Measurements from ENCODE around the gene ADCY3.

The ADCY3 gene

GRCh38 chr2:24872344-24873115 lies 47.5 kb downstream of the ADCY3 start:
- DNase-seq: no peak

- no peak for DNase-seq
Observed at GRCh38 chr2:24871852-24872333, 48.1 kb downstream of the ADCY3 start.

GRCh38 chr2:24870891-24871705 lies 48.9 kb downstream of the ADCY3 start:
- no peak for DNase-seq

- DNase-seq: no peak
Observed at GRCh38 chr2:24870440-24870839, 49.6 kb downstream of the ADCY3 start.

- no peak for DNase-seq
Observed at GRCh38 chr2:24866946-24867345, 53.1 kb downstream of the ADCY3 start.

DNA sequence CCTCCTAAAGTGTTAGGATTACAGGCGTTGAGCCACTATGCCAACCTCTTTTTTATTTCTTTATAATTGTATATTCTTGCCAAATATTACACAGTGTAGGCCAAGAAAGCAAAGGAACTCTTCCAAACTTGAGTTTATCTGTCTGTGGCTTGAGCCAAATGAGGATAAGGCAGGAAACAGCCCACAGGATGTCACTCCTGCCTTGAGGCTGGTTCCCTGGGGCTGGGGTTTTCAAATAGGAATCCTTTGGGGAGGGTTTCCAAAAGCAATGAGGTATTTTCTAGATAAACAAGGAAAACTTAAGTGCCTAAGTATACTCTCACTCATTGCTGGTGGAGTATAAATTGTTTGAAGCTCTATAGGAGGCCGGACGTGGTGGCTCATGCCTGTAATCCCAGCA lies 56.4 kb downstream of the ADCY3 start:
- DNase-seq: no peak

GRCh38 chr2:24861500-24861899 lies 58.5 kb downstream of the ADCY3 start:
- no peak for DNase-seq

DNA sequence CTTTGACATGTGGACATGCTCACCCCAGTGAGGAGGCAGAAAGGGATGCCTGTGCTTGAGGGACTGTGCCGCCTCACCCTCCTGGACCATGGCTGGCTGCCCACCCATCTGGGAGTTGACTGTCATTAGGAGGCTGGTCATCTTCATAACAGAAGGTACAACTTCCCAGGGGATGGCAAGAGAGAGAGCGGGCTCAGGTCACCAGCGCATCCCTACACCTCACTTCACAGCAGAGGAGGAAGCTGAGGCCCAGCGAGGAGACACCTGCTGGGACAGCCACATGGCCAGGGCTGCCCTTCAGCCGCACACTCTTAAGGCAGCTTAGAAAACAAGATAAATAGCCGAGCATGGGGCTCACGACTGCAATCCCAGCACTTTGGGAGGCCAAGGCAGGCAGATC lies 59.4 kb downstream of the ADCY3 start:
- DNase-seq: no peak

DNA sequence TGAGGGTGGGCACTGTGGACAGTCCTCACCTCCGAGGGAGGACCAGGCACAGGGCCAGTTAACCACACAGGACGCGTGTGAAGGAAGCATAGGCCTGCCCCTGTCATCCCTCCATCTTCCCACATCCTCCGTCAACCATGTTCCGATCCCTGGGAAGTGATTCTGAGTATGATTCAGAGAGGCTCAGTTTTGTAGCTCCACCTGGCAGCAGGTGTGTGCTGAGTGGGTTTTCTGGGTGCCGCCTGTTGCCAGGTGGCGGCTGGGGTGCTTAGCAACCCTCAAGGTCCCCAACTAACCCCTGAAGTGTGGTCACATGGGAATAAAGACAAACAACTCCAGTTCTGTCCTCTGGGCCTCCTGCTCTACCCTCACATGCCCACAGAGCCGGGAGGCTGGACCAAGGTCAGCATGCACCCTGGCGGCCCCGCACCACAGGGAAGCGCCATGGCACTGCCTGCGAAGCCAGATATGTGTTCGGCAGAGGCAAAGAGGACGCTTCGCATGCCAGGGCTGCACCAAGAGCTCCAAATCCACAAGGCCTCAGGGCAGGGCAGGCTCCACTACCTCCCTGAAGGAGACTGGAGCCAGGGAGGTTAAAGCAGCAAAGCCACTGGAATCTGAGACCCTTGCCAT lies 60.0 kb downstream of the ADCY3 start:
- no peak for DNase-seq

DNA sequence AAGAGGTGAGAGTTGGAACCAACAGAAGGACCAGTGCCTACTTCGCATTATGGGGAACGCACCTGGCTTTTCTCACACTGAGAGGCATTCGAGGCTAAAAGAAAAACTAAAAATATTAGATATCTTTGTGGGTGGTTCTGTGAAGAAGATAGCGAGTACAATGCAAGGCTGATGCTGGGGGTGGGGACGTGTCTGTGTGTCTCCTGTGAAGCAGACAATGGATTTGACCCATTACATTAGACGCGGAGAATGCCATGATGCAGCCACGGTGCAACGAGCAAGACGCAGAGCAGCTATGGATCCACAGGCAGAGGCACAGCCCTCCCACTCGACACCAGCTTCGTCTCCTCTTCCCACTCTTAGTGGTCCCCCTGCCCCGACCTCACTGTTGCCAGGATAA lies 61.0 kb downstream of the ADCY3 start:
- DNase-seq: no peak

- no peak for DNase-seq
Observed at GRCh38 chr2:24857746-24858145, 62.3 kb downstream of the ADCY3 start.

GRCh38 chr2:24856791-24857211 lies 63.2 kb downstream of the ADCY3 start:
- DNase-seq: no peak

- no peak for DNase-seq
Observed at GRCh38 chr2:24855726-24856125, 64.3 kb downstream of the ADCY3 start.

DNA sequence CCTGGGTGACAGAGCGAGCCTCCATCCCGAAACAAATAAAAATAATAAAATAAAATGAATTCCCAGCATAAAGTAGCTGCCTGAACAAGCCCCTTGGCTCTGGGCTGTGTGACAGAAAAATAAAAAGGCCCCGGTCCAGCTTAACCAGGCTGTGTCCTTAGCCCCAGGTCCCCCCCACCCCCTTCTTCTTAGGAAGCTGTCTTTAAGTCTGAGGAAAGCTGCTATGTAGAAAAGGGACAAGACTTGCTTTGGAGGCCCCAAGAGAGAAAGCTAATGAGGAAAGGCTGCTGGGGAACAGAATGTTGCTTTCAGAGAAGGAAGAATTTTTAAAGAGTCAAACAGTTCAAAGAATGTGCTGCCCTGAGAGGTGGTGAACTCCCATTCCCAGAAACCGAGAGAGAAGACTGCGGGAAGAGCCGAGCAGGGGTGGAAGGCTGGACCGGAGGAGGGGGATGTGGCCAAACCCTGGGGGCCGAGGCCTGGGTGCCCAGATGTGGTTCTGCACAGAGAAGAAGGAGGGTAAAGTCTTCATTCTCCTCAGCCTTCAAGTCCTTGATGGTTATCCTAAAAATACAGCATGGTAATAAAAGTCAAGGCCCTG lies 64.9 kb downstream of the ADCY3 start:
- no peak for DNase-seq

- DNase-seq: no peak
Observed at GRCh38 chr2:24853996-24854395, 66.0 kb downstream of the ADCY3 start.

DNA sequence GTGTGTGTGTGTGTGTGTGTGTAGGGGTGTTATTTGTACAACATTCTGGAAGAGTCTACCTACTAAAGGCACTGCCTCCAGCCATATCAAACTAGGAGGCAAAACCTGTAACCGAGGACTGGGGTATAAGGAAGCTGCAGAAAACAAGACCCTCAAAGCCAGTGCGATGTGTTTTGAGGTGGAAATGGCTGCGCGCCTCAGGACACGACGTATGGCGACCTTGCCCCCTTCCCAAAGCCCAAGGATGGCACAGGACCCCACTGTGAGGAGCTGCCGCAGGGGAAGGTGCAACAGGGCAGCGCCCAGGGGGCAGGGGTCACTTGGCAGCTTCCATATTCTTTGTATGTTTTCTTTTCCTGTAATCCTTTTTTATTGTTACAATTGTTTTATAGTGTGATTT lies 67.0 kb downstream of the ADCY3 start:
- no peak for DNase-seq

DNA sequence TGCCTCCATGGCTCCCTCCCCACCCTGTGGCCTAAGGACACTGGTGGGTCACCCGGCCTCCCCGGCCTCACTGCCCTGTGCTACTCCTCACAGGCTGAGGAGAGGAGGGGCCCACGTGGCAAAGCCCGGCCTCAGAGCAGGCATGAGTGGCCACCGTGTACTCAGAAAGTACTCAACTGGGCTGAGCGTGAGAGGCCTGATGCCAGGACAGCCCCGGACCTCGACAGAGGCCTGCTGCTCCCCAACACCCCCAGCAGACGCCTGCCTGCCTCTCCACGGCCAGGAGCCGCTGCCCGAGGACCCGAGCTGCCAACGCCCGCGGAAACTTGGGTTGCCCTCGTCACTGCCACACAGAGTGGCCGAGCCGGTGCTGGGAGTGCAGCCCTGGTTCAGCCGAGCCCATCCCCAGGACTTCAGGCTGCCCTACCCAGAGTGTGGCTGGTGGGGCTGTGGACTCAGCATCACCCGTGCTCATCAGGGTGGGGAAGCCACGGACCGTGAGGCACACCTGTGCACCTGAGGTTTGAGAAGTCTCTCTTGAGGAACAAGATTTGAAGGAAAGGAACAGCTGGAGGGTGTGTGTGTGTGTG lies 67.5 kb downstream of the ADCY3 start:
- DNase-seq: no peak

- no peak for DNase-seq
Observed at GRCh38 chr2:24852026-24852425, 68.0 kb downstream of the ADCY3 start.

- no peak for DNase-seq
Observed at GRCh38 chr2:24850944-24851343, 69.1 kb downstream of the ADCY3 start.

DNA sequence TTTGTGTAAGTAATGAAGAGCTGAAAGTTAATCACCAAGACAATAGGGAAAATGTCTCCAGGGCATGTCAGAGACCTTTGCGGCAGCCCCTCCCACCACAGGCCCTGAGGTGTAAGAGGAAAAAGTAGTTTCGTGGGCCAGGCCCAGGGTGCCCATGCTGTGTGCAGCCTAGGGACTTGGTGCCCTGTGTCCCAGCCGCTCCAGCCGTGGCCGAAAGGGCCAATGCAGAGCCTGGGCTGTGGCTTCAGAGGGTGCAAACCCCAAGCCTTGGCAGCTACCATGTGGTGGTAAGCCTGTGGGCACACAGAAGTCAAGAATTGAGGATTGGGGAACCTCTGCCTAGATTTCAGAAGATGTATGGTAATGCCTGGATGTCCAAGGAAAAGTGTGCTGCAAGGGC lies 74.3 kb downstream of the ADCY3 start:
- DNase-seq: no peak

DNA sequence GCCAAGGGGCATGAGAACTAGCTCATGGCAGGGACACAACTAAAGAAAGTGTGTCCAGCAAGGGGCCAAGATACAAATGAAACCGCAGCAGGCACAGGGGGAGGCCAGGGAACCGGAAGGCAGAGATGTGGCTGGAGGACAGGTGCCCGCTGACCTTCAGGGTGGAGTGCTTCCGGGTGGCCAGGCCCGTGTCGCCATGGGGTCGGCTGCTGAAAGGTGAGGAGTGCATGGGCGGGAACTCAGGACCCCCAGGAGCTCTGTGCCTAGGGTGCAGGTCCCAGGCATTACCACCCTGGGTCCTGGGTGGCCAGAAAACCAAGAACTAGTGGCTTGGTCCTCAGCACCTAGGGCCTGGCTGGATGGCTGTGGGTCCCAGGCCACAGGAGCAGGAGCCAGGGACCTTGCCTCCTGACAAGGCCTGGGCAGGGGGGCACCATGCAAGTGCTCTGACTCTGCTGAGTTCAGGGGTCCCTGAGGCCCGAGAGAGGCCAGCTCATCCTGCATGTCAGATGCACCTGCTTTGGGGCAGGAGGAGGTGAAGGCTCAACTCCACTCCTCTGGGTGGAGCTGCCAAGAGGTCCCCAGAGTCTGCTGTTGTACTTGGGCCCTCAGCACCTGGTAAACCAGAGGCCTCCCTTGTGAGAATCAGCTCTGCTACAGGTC lies 75.9 kb downstream of the ADCY3 start:
- no peak for DNase-seq

DNA sequence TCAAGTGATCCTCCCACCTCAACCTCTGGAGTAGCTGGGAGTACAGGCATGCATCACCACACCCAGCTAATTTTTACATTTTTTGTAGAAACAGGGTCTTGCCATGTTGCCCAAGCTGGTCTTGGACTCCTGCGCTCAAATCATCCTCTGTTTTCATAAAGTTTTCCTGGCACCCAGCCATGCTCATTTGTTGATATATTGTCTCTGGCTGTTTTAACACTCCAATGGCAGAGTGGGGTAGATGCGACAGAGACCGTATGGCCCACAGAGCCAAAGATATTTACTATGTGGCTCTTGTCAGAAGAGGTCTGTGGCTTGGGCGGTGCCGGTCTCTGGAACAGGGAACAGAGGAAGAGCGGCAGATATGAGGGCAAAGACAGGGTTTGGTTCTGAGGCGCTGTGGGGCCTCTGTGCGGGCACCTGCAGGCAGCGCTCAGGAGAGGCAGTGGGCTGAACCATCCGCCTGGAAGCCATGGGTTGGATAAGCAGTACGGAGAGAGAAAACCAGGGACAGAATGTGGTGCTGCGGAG lies 76.6 kb downstream of the ADCY3 start:
- no peak for DNase-seq

All from NCI-H524 (cell line).